ENCODE results near the gene CAPN10.

CAPN10 gene

GRCh38 chr2:240647503-240648154, 61.1 kb downstream of the CAPN10 start:
- TF ChIP-seq CTCF (IDR thresholded peaks at IDR 0.05; ENCODE audit: low read depth, low read length, missing control alignments) = no peak
- no peak for DNase-seq (ENCODE audit: low read depth)
- H3K4me3 ChIP-seq (ENCODE audit: low read depth, low read length) = no peak overlapping the region
- in situ Hi-C loops (cut with HindIII; ENCODE audit: low sequenced_read_pairs) = no loop called here

GRCh38 chr2:240648155-240648649, 61.7 kb downstream of the CAPN10 start:
- no peak overlapping the region for H3K4me3 ChIP-seq (ENCODE audit: low read depth, low read length)
- in situ Hi-C loops (cut with HindIII; ENCODE audit: low sequenced_read_pairs) = no loop called here
- DNase-seq (ENCODE audit: low read depth) = no peak
- no peak for TF ChIP-seq CTCF (IDR thresholded peaks at IDR 0.05; ENCODE audit: low read depth, low read length, missing control alignments)

Data from astrocyte of the cerebellum (primary cell).